HEK293 (cell line): ENCODE data around the gene FTO.

Experiments used
- CTCF ChIA-PET: fragments of 350-600 bp; formaldehyde crosslinking; extraction: SDS; loops from one replicate; lab custom pipeline; 2021; ENCODE audit warnings: antibody characterized with exemption; lab: Yijun Ruan, JAX
- POLR2A ChIA-PET: fragments of 300-600 bp; formaldehyde crosslinking; extraction: SDS; loops from one replicate; lab custom pipeline; 2020; ENCODE audit warnings: antibody characterized with exemption, inconsistent platforms; lab: Yijun Ruan, JAX
- H3K27ac ChIP-seq: fragments of 200-500 bp; sonication (Bioruptor generic); 2 replicates; pipeline ENCODE4 v1.5.1; 2014; ENCODE audit warnings: low read depth, low read length, control low read depth, inconsistent platforms; ENCODE audit errors: extremely low read depth
- H3K36me3 ChIP-seq, 2 experiments: fragments of 200-500 bp in 1 of 2; sonication (Bioruptor generic) in 1 of 2; 1 replicate in 1 of 2; 2 replicates in 1 of 2; pipeline ENCODE4 v1.5.1; 2014 to 2017; ENCODE audit warnings: inconsistent platforms in 2 of 2, low read length in 2 of 2; ENCODE audit not compliant: control insufficient read depth in 2 of 2, insufficient read depth in 1 of 2
- H3K4me1 ChIP-seq: fragments of 200-500 bp; sonication (Bioruptor generic); 2 replicates; pipeline ENCODE4 v1.5.1; 2014; ENCODE audit warnings: mild to moderate bottlenecking, low read length, inconsistent platforms; ENCODE audit not compliant: control insufficient read depth, insufficient read depth
- H3K4me3 ChIP-seq: 2 replicates; pipeline ENCODE4 v1.5.1; 2011; ENCODE audit warnings: low read depth, mild to moderate bottlenecking, control low read depth, low read length, moderate library complexity
- H3K9me3 ChIP-seq: fragments of 200-500 bp; sonication (Bioruptor generic); 2 replicates; pipeline ENCODE4 v1.5.1; 2014; ENCODE audit warnings: low read depth, low read length, inconsistent platforms; ENCODE audit not compliant: control insufficient read depth, insufficient read depth
- BCL6B ChIP-seq: fragments of 450-650 bp; formaldehyde crosslinking; IDR thresholded peaks from 2 replicates; pipeline ENCODE4 v1.5.1; 2017; ENCODE audit warnings: missing biosample characterization, missing genetic modification characterization
- GLI2 ChIP-seq: fragments of 450-650 bp; formaldehyde crosslinking; IDR thresholded peaks from 2 replicates; pipeline ENCODE4; 2017; ENCODE audit warnings: missing biosample characterization, missing genetic modification characterization, low read depth, borderline replicate concordance
- PRDM10 ChIP-seq: fragments of 450-650 bp; formaldehyde crosslinking; IDR thresholded peaks from 2 replicates; pipeline ENCODE4 v1.5.1; 2016; ENCODE audit warnings: missing biosample characterization, missing genetic modification characterization
- WT1 ChIP-seq: fragments of 450-650 bp; formaldehyde crosslinking; IDR thresholded peaks from 2 replicates; pipeline ENCODE4 v1.5.1; 2016; ENCODE audit warnings: missing biosample characterization, missing genetic modification characterization
- ZBTB11 ChIP-seq: fragments of 450-650 bp; formaldehyde crosslinking; conservative IDR thresholded peaks from 2 replicates; pipeline ENCODE4 v1.5.1; 2016; ENCODE audit warnings: low read depth, missing biosample characterization, missing genetic modification characterization
- ZBTB17 ChIP-seq: fragments of 450-650 bp; formaldehyde crosslinking; IDR thresholded peaks from 2 replicates; pipeline ENCODE4 v1.5.1; 2016; ENCODE audit warnings: missing biosample characterization, missing genetic modification characterization
- ZNF132 ChIP-seq: fragments of 450-650 bp; formaldehyde crosslinking; IDR thresholded peaks from 2 replicates; pipeline ENCODE4 v1.5.1; 2017; ENCODE audit warnings: missing biosample characterization, missing genetic modification characterization, borderline replicate concordance
- ZNF148 ChIP-seq: fragments of 450-650 bp; formaldehyde crosslinking; IDR thresholded peaks from 2 replicates; pipeline ENCODE4 v1.5.0; 2017; ENCODE audit warnings: missing biosample characterization, missing genetic modification characterization, borderline replicate concordance
- ZNF155 ChIP-seq: fragments of 450-650 bp; formaldehyde crosslinking; IDR thresholded peaks from 2 replicates; pipeline ENCODE4 v1.5.1; 2016; ENCODE audit warnings: missing biosample characterization, missing genetic modification characterization
- ZNF211 ChIP-seq: fragments of 450-650 bp; formaldehyde crosslinking; IDR thresholded peaks from 2 replicates; pipeline ENCODE4 v1.5.1; 2016; ENCODE audit warnings: low read depth, missing biosample characterization, missing genetic modification characterization
- ZNF221 ChIP-seq: fragments of 450-650 bp; formaldehyde crosslinking; IDR thresholded peaks from 2 replicates; pipeline ENCODE4 v1.5.1; 2017; ENCODE audit warnings: missing biosample characterization, missing genetic modification characterization, borderline replicate concordance
- ZNF24 ChIP-seq: fragments of 450-650 bp; formaldehyde crosslinking; IDR thresholded peaks from 2 replicates; pipeline ENCODE4 v1.5.1; 2016; ENCODE audit warnings: missing biosample characterization, missing genetic modification characterization
- ZNF26 ChIP-seq: fragments of 450-650 bp; formaldehyde crosslinking; IDR thresholded peaks from 2 replicates; pipeline ENCODE4 v1.5.1; 2016; ENCODE audit warnings: missing biosample characterization, missing genetic modification characterization
- ZNF335 ChIP-seq: fragments of 450-650 bp; formaldehyde crosslinking; conservative IDR thresholded peaks from 2 replicates; pipeline ENCODE4 v1.5.1; 2016; ENCODE audit warnings: missing biosample characterization, missing genetic modification characterization
- ZNF341 ChIP-seq: fragments of 450-650 bp; formaldehyde crosslinking; IDR thresholded peaks from 2 replicates; pipeline ENCODE4; 2016; ENCODE audit warnings: low read depth, missing biosample characterization, missing genetic modification characterization
- ZNF366 ChIP-seq: fragments of 450-650 bp; formaldehyde crosslinking; conservative IDR thresholded peaks from 2 replicates; pipeline ENCODE4 v1.5.1; 2016; ENCODE audit warnings: missing biosample characterization, missing genetic modification characterization
- ZNF426 ChIP-seq: fragments of 450-650 bp; formaldehyde crosslinking; IDR thresholded peaks from 2 replicates; pipeline ENCODE4 v1.5.1; 2017; ENCODE audit warnings: missing biosample characterization, missing genetic modification characterization, mild to moderate bottlenecking, inconsistent platforms, moderate library complexity
- ZNF521 ChIP-seq: fragments of 450-650 bp; formaldehyde crosslinking; IDR thresholded peaks from 2 replicates; pipeline ENCODE4 v1.5.1; 2017; ENCODE audit warnings: missing biosample characterization, mild to moderate bottlenecking, missing genetic modification characterization
- ZNF580 ChIP-seq: fragments of 450-650 bp; formaldehyde crosslinking; IDR thresholded peaks from 2 replicates; pipeline ENCODE4 v1.5.1; 2016; ENCODE audit warnings: missing biosample characterization, missing genetic modification characterization
- ZNF621 ChIP-seq: fragments of 450-650 bp; formaldehyde crosslinking; IDR thresholded peaks from 2 replicates; pipeline ENCODE4 v1.5.1; 2017; ENCODE audit warnings: missing biosample characterization, missing genetic modification characterization
- ZNF654 ChIP-seq: fragments of 450-650 bp; formaldehyde crosslinking; IDR thresholded peaks from 2 replicates; pipeline ENCODE4 v1.5.1; 2016; ENCODE audit warnings: low read depth, missing biosample characterization, missing genetic modification characterization
- ZNF785 ChIP-seq: fragments of 450-650 bp; formaldehyde crosslinking; IDR thresholded peaks from 2 replicates; pipeline ENCODE4 v1.5.1; 2016; ENCODE audit warnings: missing biosample characterization, missing genetic modification characterization

Gene FTO

GRCh38 chr16:54193665-54194333 lies 489.8 kb downstream of the FTO start:
- peak overlapping the region; percentile 4; the same call in 1 of the 2 replicates for H3K27ac ChIP-seq
- H3K9me3 ChIP-seq = no peaks in the 10 kb centered on the region
- CTCF ChIA-PET = interaction anchor here (0.6 to 1.0 kb wide), 3 partner anchors 11 to 389 kb away, joined by 3 to 4 read pairs (median 3); no protein-coding TSS in a partner anchor
- H3K36me3 ChIP-seq = no peaks in the 10 kb centered on the region
- H3K4me3 ChIP-seq = no peak overlapping the region
- POLR2A ChIA-PET = no interaction called here
- H3K4me1 ChIP-seq = no peaks in the 10 kb centered on the region; the same call in 1 of the 2 replicates
- TF ChIP-seq ZNF654 (tag by site-specific recombination) (peak; percentile 74), PRDM10 (peak; percentile 43; the same call in 1 of the 2 replicates), ZNF366 (tag by site-specific recombination) (no peak), ZNF341 (tag by site-specific recombination) (peak; percentile 66), ZNF148 (tag by site-specific recombination) (no peak), GLI2 (tag by site-specific recombination) (no peak), ZNF426 (tag by site-specific recombination) (no peak), ZNF211 (tag by site-specific recombination) (no peak), ZNF785 (no peak), ZBTB11 (tag by site-specific recombination) (peak; percentile 46; the same call in 1 of the 2 replicates), ZNF521 (no peak), ZNF26 (tag by site-specific recombination) (no peak), ZBTB17 (tag by site-specific recombination) (peak; percentile 29; the same call in 1 of the 2 replicates), ZNF132 (no peak), BCL6B (tag by site-specific recombination) (0 out of 2 replicates have a peak, but pooled peaks have one; percentile 8), ZNF335 (tag by site-specific recombination) (peak; percentile 67), ZNF155 (no peak), ZNF621 (tag by site-specific recombination) (no peak), WT1 (tag by site-specific recombination) (no peak), ZNF580 (tag by site-specific recombination) (peak; percentile 21; the same call in 1 of the 2 replicates), ZNF221 (no peak), ZNF24 (no peak)
